Measurements from ENCODE around the gene INHBA.

The INHBA gene

GRCh38 chr7:41744161-41744560 lies 41.3 kb upstream of the INHBA start:
- no peak for DNase-seq
- Histone ChIP-seq H3K27ac (no peak overlapping the region), H3K4me3 (ENCODE audit: low read depth, low read length) (no peak overlapping the region), H3K9me3 (ENCODE audit: severe bottlenecking) (peaks cover 5% of the 10 kb centered on the region), H3K36me3 (no peaks in the 10 kb centered on the region), H3K27me3 (ENCODE audit: insufficient read depth, low read depth, severe bottlenecking) (peaks cover 20% of the 10 kb centered on the region)
- no peak for TF ChIP-seq CTCF (IDR thresholded peaks at IDR 0.05; ENCODE audit: low read depth, low read length)

- no peak for DNase-seq
- Histone ChIP-seq H3K9me3 (ENCODE audit: severe bottlenecking) (peaks cover 5% of the 10 kb centered on the region), H3K36me3 (no peaks in the 10 kb centered on the region), H3K27ac (no peak overlapping the region), H3K27me3 (ENCODE audit: insufficient read depth, low read depth, severe bottlenecking) (peaks cover 32% of the 10 kb centered on the region), H3K4me3 (ENCODE audit: low read depth, low read length) (no peak overlapping the region)
- no peak for TF ChIP-seq CTCF (IDR thresholded peaks at IDR 0.05; ENCODE audit: low read depth, low read length)
Observed at GRCh38 chr7:41742401-41743020, 39.6 kb upstream of the INHBA start.

- Histone ChIP-seq H3K36me3 (no peaks in the 10 kb centered on the region), H3K4me3 (ENCODE audit: low read depth, low read length) (no peak overlapping the region), H3K27me3 (ENCODE audit: insufficient read depth, low read depth, severe bottlenecking) (peaks cover 28% of the 10 kb centered on the region), H3K27ac (no peak overlapping the region), H3K9me3 (ENCODE audit: severe bottlenecking) (peaks cover 5% of the 10 kb centered on the region)
- TF ChIP-seq CTCF (IDR thresholded peaks at IDR 0.05; ENCODE audit: low read depth, low read length): no peak
- DNase-seq: no peak
Observed at GRCh38 chr7:41738806-41739205, 35.9 kb upstream of the INHBA start.

GRCh38 chr7:41738336-41738735 lies 35.4 kb upstream of the INHBA start:
- peaks cover 5% of the 10 kb centered on the region for H3K9me3 ChIP-seq (ENCODE audit: severe bottlenecking)
- no peak overlapping the region for H3K27ac ChIP-seq
- H3K4me3 ChIP-seq (ENCODE audit: low read depth, low read length): no peak overlapping the region
- H3K36me3 ChIP-seq: no peaks in the 10 kb centered on the region
- TF ChIP-seq CTCF (IDR thresholded peaks at IDR 0.05; ENCODE audit: low read depth, low read length): no peak
- H3K27me3 ChIP-seq (ENCODE audit: insufficient read depth, low read depth, severe bottlenecking): peaks cover 30% of the 10 kb centered on the region
- no peak for DNase-seq

- no peaks in the 10 kb centered on the region for H3K36me3 ChIP-seq
- H3K27ac ChIP-seq: no peak overlapping the region
- no peak for DNase-seq
- no peaks in the 10 kb centered on the region for H3K9me3 ChIP-seq (ENCODE audit: severe bottlenecking)
- no peak overlapping the region for H3K4me3 ChIP-seq (ENCODE audit: low read depth, low read length)
- peaks cover 51% of the 10 kb centered on the region for H3K27me3 ChIP-seq (ENCODE audit: insufficient read depth, low read depth, severe bottlenecking)
- TF ChIP-seq CTCF (IDR thresholded peaks at IDR 0.05; ENCODE audit: low read depth, low read length): no peak
Observed at GRCh38 chr7:41735206-41735605, 32.3 kb upstream of the INHBA start.

GRCh38 chr7:41732843-41733306 lies 30.0 kb upstream of the INHBA start:
- TF ChIP-seq CTCF (IDR thresholded peaks at IDR 0.05; ENCODE audit: low read depth, low read length): no peak
- no peak for DNase-seq
- no peaks in the 10 kb centered on the region for H3K9me3 ChIP-seq (ENCODE audit: severe bottlenecking)
- no peak overlapping the region for H3K27ac ChIP-seq
- no peak overlapping the region for H3K4me3 ChIP-seq (ENCODE audit: low read depth, low read length)
- H3K36me3 ChIP-seq: no peaks in the 10 kb centered on the region
- peaks cover 44% of the 10 kb centered on the region for H3K27me3 ChIP-seq (ENCODE audit: insufficient read depth, low read depth, severe bottlenecking)

All from WERI-Rb-1 (cell line).